Cardiac muscle cell (in vitro differentiated cells and primary cell): ENCODE measurements around the gene SOX8. TPM values are rescaled to one million over a fixed set of nuclear protein-coding genes. Genes with fewer than 3 reads are reported as not detected.
A peak's percentile ranks its signal among the peaks of the same experiment; 100 is the strongest.

Experiments
- DNase-seq, 2 donors: peaks; one replicate each; pipeline versions ENCODE4 v3.0.0 to v3.0.0-alpha.2; 2010 to 2017; ENCODE audit warnings: low read depth in 1 of 2, low spot score in 1 of 2
- H3K27ac ChIP-seq: fragments of 200-600 bp; sonication (generic); 2 replicates; pipeline ENCODE4 v1.5.1; 2016
- H3K27me3 ChIP-seq: fragments of 200-600 bp; sonication (generic); 2 replicates; pipeline ENCODE4 v1.6.0; 2016; ENCODE audit warnings: control low read depth
- H3K36me3 ChIP-seq: fragments of 200-600 bp; sonication (generic); 2 replicates; pipeline ENCODE4 v1.5.1; 2016; ENCODE audit warnings: control low read depth
- H3K4me1 ChIP-seq: fragments of 200-600 bp; sonication (generic); 2 replicates; pipeline ENCODE4 v1.8.1; 2017; ENCODE audit warnings: low read depth, mild to moderate bottlenecking, mixed run types
- H3K4me3 ChIP-seq: fragments of 200-600 bp; sonication (generic); 2 replicates; pipeline ENCODE4 v1.5.1; 2016; ENCODE audit warnings: mild to moderate bottlenecking
- H3K9me3 ChIP-seq: fragments of 200-600 bp; sonication (generic); 2 replicates; pipeline ENCODE4 v1.5.1; 2017; ENCODE audit warnings: low read depth, mild to moderate bottlenecking, control low read depth
- CTCF ChIP-seq: IDR thresholded peaks from 2 replicates; pipeline ENCODE4 v1.5.1; 2012; ENCODE audit warnings: low read depth, mild to moderate bottlenecking, low read length
- polyA plus RNA-seq: library from polyadenylated mRNA; unstranded; fragments of >200 nt; fragmentation: Nextera tagmentation; extraction: Ambion mirVana; gene quantifications from 2 replicates; pipeline ENCODE4 v1.2.1, GENCODE V29; 2016
- total RNA-seq: library from RNA; depleted of rRNA; stranded (reverse); fragments of >200 nt; gene quantifications from 2 replicates; pipeline ENCODE4 v1.2.3, GENCODE V29; 2016

The SOX8 gene
- total and polyA plus RNA-seq, 2 experiments from 2014 or later: 5.8 to 13.7 TPM

- TF ChIP-seq CTCF: no peak
- Histone ChIP-seq H3K27ac (no peak overlapping the region), H3K4me1 (peaks cover 10% of the 10 kb centered on the region), H3K9me3 (no peaks in the 10 kb centered on the region), H3K4me3 (peak overlapping the region; percentile 46), H3K36me3 (no peaks in the 10 kb centered on the region), H3K27me3 (peaks cover 41% of the 10 kb centered on the region)
- peak in 1 of 2 donors; percentile 23 for DNase-seq
Measured at GRCh38 chr16:979859-980594, 1.5 kb upstream of the SOX8 start.

- no peak for DNase-seq
- Histone ChIP-seq H3K36me3 (no peaks in the 10 kb centered on the region), H3K9me3 (no peaks in the 10 kb centered on the region), H3K4me3 (peak overlapping the region; percentile 46), H3K27ac (no peak overlapping the region), H3K27me3 (peaks cover 41% of the 10 kb centered on the region), H3K4me1 (peaks cover 10% of the 10 kb centered on the region)
- no peak for TF ChIP-seq CTCF
Measured at GRCh38 chr16:980595-980854, 1.0 kb upstream of the SOX8 start.

- H3K27ac ChIP-seq: no peak overlapping the region
- H3K36me3 ChIP-seq: no peaks in the 10 kb centered on the region
- no peaks in the 10 kb centered on the region for H3K9me3 ChIP-seq
- H3K4me3 ChIP-seq: peak overlapping the region; percentile 46
- peak in 1 of 2 donors; percentile 59 for DNase-seq
- no peak for TF ChIP-seq CTCF
- H3K27me3 ChIP-seq: peaks cover 41% of the 10 kb centered on the region
- H3K4me1 ChIP-seq: no peaks in the 10 kb centered on the region
Measured at GRCh38 chr16:982145-983043, 824 bp downstream of the SOX8 start.

GRCh38 chr16:983044-984030 lies 1.8 kb downstream of the SOX8 start:
- Histone ChIP-seq H3K4me3 (no peak overlapping the region), H3K9me3 (no peaks in the 10 kb centered on the region), H3K27ac (no peak overlapping the region), H3K4me1 (no peaks in the 10 kb centered on the region), H3K27me3 (peaks cover 41% of the 10 kb centered on the region), H3K36me3 (no peaks in the 10 kb centered on the region)
- TF ChIP-seq CTCF: no peak
- DNase-seq: peak in 1 of 2 donors; percentile 10

GRCh38 chr16:984121-984694 lies 2.6 kb downstream of the SOX8 start:
- TF ChIP-seq CTCF: no peak
- peaks cover 41% of the 10 kb centered on the region for H3K27me3 ChIP-seq
- H3K9me3 ChIP-seq: no peaks in the 10 kb centered on the region
- no peaks in the 10 kb centered on the region for H3K36me3 ChIP-seq
- DNase-seq: no peak
- H3K27ac ChIP-seq: no peak overlapping the region
- no peak overlapping the region for H3K4me3 ChIP-seq
- no peaks in the 10 kb centered on the region for H3K4me1 ChIP-seq
